HG03139 (cell line): Measurements from ENCODE around the gene MIGA1.
"Not testable (repeated sequence)": the region's sequence is repeated elsewhere in the genome, so short reads cannot be mapped to it uniquely, and the experiment has no call there.

Experiments used
- ATAC-seq: cut with Tn5 transposase; IDR thresholded peaks from one replicate; pipeline ENCODE4 v1.9.1; 2021; ENCODE audit not compliant: unreplicated experiment

Gene MIGA1

GRCh38 chr1:77905603-77906002 is 126.2 kb downstream of the MIGA1 start:
- no peak for ATAC-seq

GRCh38 chr1:77906019-77906545 is 126.6 kb downstream of the MIGA1 start:
- no peak for ATAC-seq

GRCh38 chr1:77906624-77907023 is 127.2 kb downstream of the MIGA1 start:
- ATAC-seq = no peak

- ATAC-seq = no peak
Measured at GRCh38 chr1:77910116-77910515, 130.7 kb downstream of the MIGA1 start.

GRCh38 chr1:77918918-77919317 is 139.5 kb downstream of the MIGA1 start:
- ATAC-seq = not testable (repeated sequence)

GRCh38 chr1:77925518-77925917 is 146.1 kb downstream of the MIGA1 start:
- no peak for ATAC-seq

GRCh38 chr1:77925956-77926355 is 146.5 kb downstream of the MIGA1 start:
- no peak for ATAC-seq

GRCh38 chr1:77926561-77927357 is 147.3 kb downstream of the MIGA1 start:
- no peak for ATAC-seq

- no peak for ATAC-seq
Measured at GRCh38 chr1:77927414-77927813, 148.0 kb downstream of the MIGA1 start.
